H9 (cell line): ENCODE data around the gene EPHB2. TPM values are rescaled to one million over a fixed set of nuclear protein-coding genes. Genes with fewer than 3 reads are reported as not detected.

ENCODE experiments used
- DNase-seq: peaks from one replicate; pipeline ENCODE4 v3.0.0-alpha.2; 2017
- H2AFZ ChIP-seq: one replicate; pipeline ENCODE4 v1.6.1; 2013; ENCODE audit warnings: mild to moderate bottlenecking, low read length, control low read depth, moderate library complexity
- H2AK5ac ChIP-seq: 2 replicates; pipeline ENCODE4 v1.6.1; 2013; ENCODE audit warnings: low read length, control low read depth, mixed read lengths; ENCODE audit not compliant: insufficient read length
- H2BK120ac ChIP-seq: one replicate; pipeline ENCODE4 v1.6.1; 2013; ENCODE audit warnings: low read depth, mild to moderate bottlenecking, low read length, control low read depth, inconsistent platforms; ENCODE audit not compliant: poor library complexity, severe bottlenecking
- H2BK12ac ChIP-seq: 2 replicates; pipeline ENCODE4 v1.6.1; 2013; ENCODE audit warnings: low read length, control low read depth, mixed read lengths, low read depth; ENCODE audit not compliant: insufficient read length
- H2BK15ac ChIP-seq: 2 replicates; pipeline ENCODE4 v1.6.1; 2013; ENCODE audit warnings: low read depth, low read length, control low read depth
- H2BK20ac ChIP-seq: one replicate; pipeline ENCODE4 v1.6.1; 2013; ENCODE audit warnings: low read depth, mild to moderate bottlenecking, low read length, control low read depth, inconsistent platforms; ENCODE audit not compliant: poor library complexity, severe bottlenecking
- H2BK5ac ChIP-seq: 2 replicates; pipeline ENCODE4 v1.6.1; 2013; ENCODE audit warnings: low read length, control low read depth, mixed read lengths; ENCODE audit not compliant: insufficient read length
- H3K14ac ChIP-seq: 2 replicates; pipeline ENCODE4 v1.6.1; 2013; ENCODE audit warnings: low read length, control low read depth; ENCODE audit not compliant: insufficient read depth
- H3K18ac ChIP-seq: 2 replicates; pipeline ENCODE4 v1.6.1; 2013; ENCODE audit warnings: low read depth, mild to moderate bottlenecking, mixed read lengths, low read length, control low read depth; ENCODE audit not compliant: insufficient read length
- H3K23ac ChIP-seq: 2 replicates; pipeline ENCODE4 v1.6.1; 2013; ENCODE audit warnings: low read length, control low read depth, mixed read lengths, low read depth; ENCODE audit not compliant: insufficient read length
- H3K23me2 ChIP-seq: 2 replicates; pipeline ENCODE4 v1.6.1; 2013; ENCODE audit warnings: low read depth, mild to moderate bottlenecking, mixed read lengths, low read length, control low read depth; ENCODE audit not compliant: insufficient read length, poor library complexity, severe bottlenecking
- H3K27ac ChIP-seq: 2 replicates; pipeline ENCODE4 v1.5.1; 2013; ENCODE audit warnings: low read length, control low read depth, mixed read lengths, low read depth; ENCODE audit not compliant: insufficient read length
- H3K27me3 ChIP-seq: 2 replicates; pipeline ENCODE4 v1.6.1; 2013; ENCODE audit warnings: low read length, control low read depth, inconsistent platforms; ENCODE audit not compliant: insufficient read depth
- H3K4ac ChIP-seq: 2 replicates; pipeline ENCODE4 v1.6.1; 2013; ENCODE audit warnings: low read depth, mild to moderate bottlenecking, control low read depth, inconsistent platforms, low read length, moderate library complexity
- H3K4me1 ChIP-seq: 2 replicates; pipeline ENCODE4 v1.6.1; 2013; ENCODE audit warnings: low read length, control low read depth, inconsistent platforms; ENCODE audit not compliant: insufficient read depth
- H3K4me2 ChIP-seq: 2 replicates; pipeline ENCODE4 v1.6.1; 2013; ENCODE audit warnings: low read length, control low read depth, mixed read lengths; ENCODE audit not compliant: insufficient read length, insufficient read depth
- H3K56ac ChIP-seq: 2 replicates; pipeline ENCODE4 v1.6.1; 2013; ENCODE audit warnings: low read depth, mild to moderate bottlenecking, mixed read lengths, low read length, control low read depth; ENCODE audit not compliant: insufficient read length
- H3K79me1 ChIP-seq: 2 replicates; pipeline ENCODE4 v1.6.1; 2013; ENCODE audit warnings: low read depth, mild to moderate bottlenecking, moderate library complexity, low read length, control low read depth, inconsistent platforms; ENCODE audit not compliant: insufficient read depth, poor library complexity, severe bottlenecking
- H3K79me2 ChIP-seq: 2 replicates; pipeline ENCODE4 v1.6.1; 2013; ENCODE audit warnings: low read length, control low read depth, inconsistent platforms; ENCODE audit not compliant: insufficient read depth
- H3K9ac ChIP-seq: 2 replicates; pipeline ENCODE4 v1.6.1; 2013; ENCODE audit warnings: low read length, control low read depth, mixed read lengths; ENCODE audit not compliant: insufficient read length; ENCODE audit errors: extremely low read depth
- H3K9me3 ChIP-seq: one replicate; pipeline ENCODE4 v1.6.1; 2013; ENCODE audit warnings: low read depth, low read length, inconsistent platforms; ENCODE audit not compliant: control insufficient read depth
- H3T11ph ChIP-seq: one replicate; pipeline ENCODE4 v1.6.1; 2013; ENCODE audit warnings: mild to moderate bottlenecking, low read length, control low read depth, inconsistent platforms
- H4K20me1 ChIP-seq: one replicate; pipeline ENCODE4 v1.6.1; 2013; ENCODE audit not compliant: control insufficient read depth, insufficient read length, insufficient read depth
- H4K5ac ChIP-seq: 2 replicates; pipeline ENCODE4 v1.6.1; 2013; ENCODE audit warnings: low read depth, mild to moderate bottlenecking, mixed read lengths, low read length, control low read depth; ENCODE audit not compliant: insufficient read length
- H4K8ac ChIP-seq: replicated peaks from 2 replicates; pipeline ENCODE4 v1.6.1; 2013; ENCODE audit warnings: low read length, control low read depth, mixed read lengths, low read depth; ENCODE audit not compliant: insufficient read length
- H4K91ac ChIP-seq: 2 replicates; pipeline ENCODE4 v1.6.1; 2013; ENCODE audit warnings: low read depth, mild to moderate bottlenecking, moderate library complexity, mixed read lengths, low read length, control low read depth; ENCODE audit not compliant: insufficient read length
- H3K27ac Mint-ChIP-seq, 3 experiments: 2 replicates in 2 of 3; 3 replicates in 1 of 3; pipeline ENCODE4 v1.8.0; 2020 to 2021; ENCODE audit warnings: mixed read lengths in 3 of 3, mild to moderate bottlenecking in 1 of 3, moderate library complexity in 1 of 3
- H3K27me3 Mint-ChIP-seq: 2 replicates; pipeline ENCODE4 v1.8.0; 2021; ENCODE audit warnings: low read depth, mild to moderate bottlenecking, moderate library complexity, mixed read lengths
- H3K36me3 Mint-ChIP-seq, 3 experiments: 2 replicates in 2 of 3; 3 replicates in 1 of 3; pipeline ENCODE4 v1.8.0; 2020 to 2021; ENCODE audit warnings: low read depth in 3 of 3, mixed read lengths in 3 of 3; ENCODE audit not compliant: insufficient read depth in 1 of 3
- H3K4me1 Mint-ChIP-seq, 2 experiments: 2 replicates each; pipeline ENCODE4 v1.8.0; 2020; ENCODE audit warnings: mixed read lengths in 2 of 2
- H3K4me3 Mint-ChIP-seq, 2 experiments: 2 replicates in 1 of 2; 3 replicates in 1 of 2; pipeline ENCODE4 v1.8.0; 2020 to 2021; ENCODE audit warnings: mild to moderate bottlenecking in 2 of 2, mixed read lengths in 2 of 2, moderate library complexity in 1 of 2
- H3K9me3 Mint-ChIP-seq, 2 experiments: 2 replicates in 1 of 2; 3 replicates in 1 of 2; pipeline ENCODE4 v1.8.0; 2020; ENCODE audit warnings: mild to moderate bottlenecking in 2 of 2, mixed read lengths in 2 of 2, moderate library complexity in 1 of 2
- CTCF ChIP-seq: fragments of 200-600 bp; sonication (generic); conservative IDR thresholded peaks from 3 replicates; pipeline ENCODE4 v1.8.0; 2021; ENCODE audit warnings: antibody characterized with exemption, mild to moderate bottlenecking
- WGBS: extraction: QIAGEN DNeasy Blood & Tissue Kit; methylation state at CpG from one replicate; pipeline ENCODE4 v1.1.7; 2013; ENCODE audit warnings: missing lambda C conversion rate, low lambda C conversion rate, mixed read lengths; ENCODE audit not compliant: insufficient read length; ENCODE audit errors: extremely low coverage; 5-methylcytosine and 5-hydroxymethylcytosine counted together
- total RNA-seq: library from RNA; stranded (reverse); gene quantifications from 2 replicates; pipeline ENCODE4 v1.2.1, GENCODE V29; 2021

EPHB2 gene
- total RNA-seq, 1 experiment from 2014 or later = 9.5 TPM

GRCh38 chr1:22910986-22911651 lies 200.5 kb downstream of the EPHB2 start:
- H3K4ac ChIP-seq = no peak overlapping the region
- H3K23ac ChIP-seq = no peak overlapping the region
- H3K79me1 ChIP-seq = no peaks in the 10 kb centered on the region
- no peak overlapping the region; the same call in 1 of the 2 replicates for H3K14ac ChIP-seq
- no peak overlapping the region for H3K18ac ChIP-seq
- H3K36me3 Mint-ChIP-seq = no peaks in the 10 kb centered on the region
- H2AFZ ChIP-seq = no peak overlapping the region
- no peak overlapping the region for H3K4me2 ChIP-seq
- H3K27me3 Mint-ChIP-seq = no peaks in the 10 kb centered on the region; the same call in 1 of the 2 replicates
- no peak overlapping the region for H2BK120ac ChIP-seq
- no peak overlapping the region for H2BK20ac ChIP-seq
- no peak for TF ChIP-seq CTCF
- H3K79me2 ChIP-seq = no peaks in the 10 kb centered on the region
- no peak overlapping the region for H2BK5ac ChIP-seq
- no peaks in the 10 kb centered on the region for H3K4me1 ChIP-seq
- no peak overlapping the region for H3T11ph ChIP-seq
- no peak overlapping the region for H3K56ac ChIP-seq
- no CpG with 5 or more reads among the region's 5 CpGs for WGBS
- H4K5ac ChIP-seq = no peak overlapping the region
- no peak overlapping the region for H4K8ac ChIP-seq
- H3K4me3 Mint-ChIP-seq = no peak overlapping the region
- no peaks in the 10 kb centered on the region for H3K27me3 ChIP-seq
- H3K9me3 Mint-ChIP-seq = no peaks in the 10 kb centered on the region
- no peak for DNase-seq
- H3K27ac Mint-ChIP-seq = no peak overlapping the region
- H3K23me2 ChIP-seq = no peaks in the 10 kb centered on the region
- no peak overlapping the region for H3K27ac ChIP-seq
- no peak overlapping the region for H4K91ac ChIP-seq
- H3K9ac ChIP-seq = no peak overlapping the region
- peaks cover 10 to 11% of the 10 kb centered on the region in 2 experiments for H3K4me1 Mint-ChIP-seq
- no peaks in the 10 kb centered on the region for H4K20me1 ChIP-seq
- H3K9me3 ChIP-seq = no peaks in the 10 kb centered on the region
- H2BK12ac ChIP-seq = no peak overlapping the region
- no peak overlapping the region for H2BK15ac ChIP-seq
- H2AK5ac ChIP-seq = no peak overlapping the region
